OCI-LY7 (cell line): ENCODE measurements around the gene HCRTR2.

Source experiments
- EZH2phosphoT487 ChIP-seq: fragments of 200-600 bp; sonication (generic); IDR thresholded peaks from 2 replicates; pipeline ENCODE4 v1.6.1; 2018; ENCODE audit warnings: low read depth, borderline replicate concordance, mild to moderate bottlenecking, mixed run types, antibody characterized with exemption, low read length, moderate library complexity, mixed read lengths
- TF ChIP-seq, protein P1 (sequence below): fragments of 200-600 bp; sonication (generic); conservative IDR thresholded peaks from 2 replicates; pipeline ENCODE4 v1.5.1; 2014; ENCODE audit warnings: mild to moderate bottlenecking, antibody characterized with exemption, low read length, moderate library complexity, mixed read lengths

DNA sequence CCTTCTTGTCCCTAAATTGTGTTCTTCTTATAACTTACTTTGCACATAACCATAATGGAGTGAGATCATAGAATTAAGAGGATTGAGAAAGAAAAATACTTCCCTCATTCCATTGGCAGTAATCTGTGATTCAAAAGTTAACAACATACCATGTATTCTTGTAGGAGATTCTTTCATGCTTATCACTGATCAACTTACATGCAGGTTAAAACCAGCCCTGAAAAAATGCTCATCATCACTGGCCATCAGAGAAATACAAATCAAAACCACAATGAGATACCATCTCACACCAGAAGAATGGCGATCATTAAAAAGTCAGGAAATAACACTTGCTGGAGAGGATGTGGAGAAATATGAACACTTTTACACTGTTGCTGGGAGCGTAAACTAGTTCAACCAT, 116.4 kb downstream of the HCRTR2 start:
- TF ChIP-seq, protein P1, sequence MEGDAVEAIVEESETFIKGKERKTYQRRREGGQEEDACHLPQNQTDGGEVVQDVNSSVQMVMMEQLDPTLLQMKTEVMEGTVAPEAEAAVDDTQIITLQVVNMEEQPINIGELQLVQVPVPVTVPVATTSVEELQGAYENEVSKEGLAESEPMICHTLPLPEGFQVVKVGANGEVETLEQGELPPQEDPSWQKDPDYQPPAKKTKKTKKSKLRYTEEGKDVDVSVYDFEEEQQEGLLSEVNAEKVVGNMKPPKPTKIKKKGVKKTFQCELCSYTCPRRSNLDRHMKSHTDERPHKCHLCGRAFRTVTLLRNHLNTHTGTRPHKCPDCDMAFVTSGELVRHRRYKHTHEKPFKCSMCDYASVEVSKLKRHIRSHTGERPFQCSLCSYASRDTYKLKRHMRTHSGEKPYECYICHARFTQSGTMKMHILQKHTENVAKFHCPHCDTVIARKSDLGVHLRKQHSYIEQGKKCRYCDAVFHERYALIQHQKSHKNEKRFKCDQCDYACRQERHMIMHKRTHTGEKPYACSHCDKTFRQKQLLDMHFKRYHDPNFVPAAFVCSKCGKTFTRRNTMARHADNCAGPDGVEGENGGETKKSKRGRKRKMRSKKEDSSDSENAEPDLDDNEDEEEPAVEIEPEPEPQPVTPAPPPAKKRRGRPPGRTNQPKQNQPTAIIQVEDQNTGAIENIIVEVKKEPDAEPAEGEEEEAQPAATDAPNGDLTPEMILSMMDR = no peak
- TF ChIP-seq EZH2phosphoT487 = no peak
